ENCODE results near the gene B9D2. TPM values are rescaled to one million over a fixed set of nuclear protein-coding genes. Genes with fewer than 3 reads are reported as not detected.

B9D2 gene
- total RNA-seq, 1 donor from 2014 or later, result 10.7 TPM

DNA sequence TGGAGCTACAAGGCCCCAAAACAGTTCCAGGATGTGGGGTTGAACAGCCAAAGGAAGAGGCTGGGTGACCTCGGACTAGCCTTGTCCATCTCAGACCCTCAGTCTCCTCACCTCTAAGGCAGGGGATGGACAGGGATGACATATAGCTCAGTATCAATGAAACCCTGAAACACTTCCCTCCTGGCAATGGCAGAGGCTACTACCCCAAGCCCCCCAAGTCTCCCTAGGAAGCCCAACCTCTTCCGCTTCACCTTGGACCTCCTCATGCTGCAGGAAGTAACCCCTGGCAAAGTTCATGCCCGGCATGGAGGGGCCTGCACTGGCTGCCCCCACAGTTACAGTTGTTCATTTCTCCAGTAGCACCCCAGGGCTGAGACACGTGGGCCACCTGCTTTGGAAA lies 43.4 kb downstream of the B9D2 start:
- peaks cover 26% of the 10 kb centered on the region for H3K4me1 Mint-ChIP-seq (ENCODE audit: low read depth)
- H3K27ac Mint-ChIP-seq, result no peak overlapping the region
- H3K9me3 Mint-ChIP-seq (ENCODE audit: low read depth), result no peaks in the 10 kb centered on the region
- DNase-seq (ENCODE audit: low spot score, unreplicated experiment), result no peak
- H3K27me3 Mint-ChIP-seq, result no peaks in the 10 kb centered on the region
- TF ChIP-seq CTCF (IDR thresholded peaks at IDR 0.05; ENCODE audit: unreplicated experiment), result no peak
- no peak overlapping the region for H3K4me3 Mint-ChIP-seq (ENCODE audit: low read depth)
- peaks cover 22% of the 10 kb centered on the region for H3K36me3 Mint-ChIP-seq (ENCODE audit: insufficient read depth)

GRCh38 chr19:41320185-41320518 lies 43.8 kb downstream of the B9D2 start:
- Mint-ChIP-seq H3K4me1 (ENCODE audit: low read depth) (peaks cover 22% of the 10 kb centered on the region), H3K9me3 (ENCODE audit: low read depth) (no peaks in the 10 kb centered on the region), H3K4me3 (ENCODE audit: low read depth) (no peak overlapping the region), H3K27me3 (no peaks in the 10 kb centered on the region), H3K27ac (no peak overlapping the region), H3K36me3 (ENCODE audit: insufficient read depth) (peaks cover 22% of the 10 kb centered on the region)
- DNase-seq (ENCODE audit: low spot score, unreplicated experiment), result no peak
- no peak for TF ChIP-seq CTCF (IDR thresholded peaks at IDR 0.05; ENCODE audit: unreplicated experiment)

DNA sequence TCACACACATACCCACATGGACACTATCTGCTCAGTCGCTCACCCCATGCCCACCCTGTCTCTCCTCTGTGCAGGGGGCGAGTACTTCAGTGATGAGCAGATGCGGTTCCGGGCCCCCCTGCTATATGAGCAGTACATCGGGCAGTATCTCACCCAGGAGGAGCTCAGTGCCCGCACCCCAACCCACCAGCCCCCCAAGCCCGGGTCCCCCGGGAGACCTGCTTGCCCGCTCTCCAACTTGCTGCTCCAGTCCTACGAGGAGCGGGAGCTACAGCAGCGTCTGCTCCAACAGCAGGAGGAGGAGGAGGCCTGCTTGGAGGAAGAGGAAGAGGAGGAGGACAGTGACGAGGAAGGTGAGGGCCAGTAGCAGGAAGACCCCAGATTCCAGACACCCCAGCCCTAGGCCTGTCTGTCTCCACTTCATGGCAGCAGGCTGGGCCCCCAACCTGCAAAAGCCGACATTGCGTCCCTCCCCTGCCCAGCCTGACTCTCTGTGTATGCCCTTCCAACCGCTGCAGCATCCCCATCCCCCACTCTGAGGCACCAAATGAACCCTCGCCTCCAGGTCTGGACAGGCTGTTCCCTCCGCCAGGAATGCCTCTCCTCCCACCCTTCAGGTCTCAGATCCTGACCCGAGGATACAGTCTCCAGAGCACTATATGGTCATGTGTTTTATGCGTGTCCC lies 44.3 kb downstream of the B9D2 start:
- H3K27ac Mint-ChIP-seq, result no peak overlapping the region
- H3K27me3 Mint-ChIP-seq, result no peaks in the 10 kb centered on the region
- TF ChIP-seq CTCF (IDR thresholded peaks at IDR 0.05; ENCODE audit: unreplicated experiment), result no peak
- H3K9me3 Mint-ChIP-seq (ENCODE audit: low read depth), result no peaks in the 10 kb centered on the region
- H3K4me3 Mint-ChIP-seq (ENCODE audit: low read depth), result no peak overlapping the region
- peaks cover 19% of the 10 kb centered on the region for H3K4me1 Mint-ChIP-seq (ENCODE audit: low read depth)
- DNase-seq (ENCODE audit: low spot score, unreplicated experiment), result no peak
- H3K36me3 Mint-ChIP-seq (ENCODE audit: insufficient read depth), result peaks cover 22% of the 10 kb centered on the region

DNA sequence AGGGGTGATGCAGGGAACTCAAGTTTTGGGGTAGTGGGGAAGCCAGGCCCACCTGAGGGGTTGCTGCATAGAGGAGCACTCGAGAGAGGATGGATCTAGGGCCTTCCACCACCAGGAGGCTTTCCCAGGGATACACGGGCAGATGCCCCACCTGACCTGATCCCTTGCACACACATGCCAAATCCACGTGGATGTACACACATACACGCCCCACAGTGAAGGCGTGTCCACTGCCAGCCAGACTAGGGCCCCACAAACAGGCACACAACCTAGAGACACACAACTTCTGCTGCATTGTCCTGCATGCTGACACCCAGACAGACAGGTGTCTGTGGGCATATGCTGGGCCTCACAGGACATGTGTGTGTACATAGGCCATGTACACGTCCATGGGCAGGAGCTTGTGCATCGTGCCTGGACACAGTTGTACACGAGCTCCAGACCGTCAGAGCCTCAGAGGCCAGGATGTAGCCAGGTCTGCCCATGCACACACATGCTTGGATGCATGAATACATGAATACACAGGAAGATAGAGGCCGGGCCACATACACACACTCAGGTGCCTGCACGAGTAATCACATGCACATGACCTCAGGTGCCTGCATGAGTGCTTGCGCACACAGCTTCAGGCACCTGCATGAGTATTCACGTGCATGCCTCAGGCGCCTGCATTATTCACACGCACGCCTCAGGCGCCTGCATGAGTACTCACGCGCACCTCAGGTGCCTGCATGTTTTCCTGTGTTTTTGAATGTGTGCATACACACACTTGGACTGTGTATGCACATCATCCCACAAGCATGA lies 45.1 kb downstream of the B9D2 start:
- Mint-ChIP-seq H3K27ac (no peak overlapping the region), H3K36me3 (ENCODE audit: insufficient read depth) (peaks cover 22% of the 10 kb centered on the region), H3K27me3 (no peaks in the 10 kb centered on the region), H3K4me3 (ENCODE audit: low read depth) (no peak overlapping the region), H3K4me1 (ENCODE audit: low read depth) (peaks cover 11% of the 10 kb centered on the region), H3K9me3 (ENCODE audit: low read depth) (no peaks in the 10 kb centered on the region)
- DNase-seq (ENCODE audit: low spot score, unreplicated experiment), result no peak
- no peak for TF ChIP-seq CTCF (IDR thresholded peaks at IDR 0.05; ENCODE audit: unreplicated experiment)

DNA sequence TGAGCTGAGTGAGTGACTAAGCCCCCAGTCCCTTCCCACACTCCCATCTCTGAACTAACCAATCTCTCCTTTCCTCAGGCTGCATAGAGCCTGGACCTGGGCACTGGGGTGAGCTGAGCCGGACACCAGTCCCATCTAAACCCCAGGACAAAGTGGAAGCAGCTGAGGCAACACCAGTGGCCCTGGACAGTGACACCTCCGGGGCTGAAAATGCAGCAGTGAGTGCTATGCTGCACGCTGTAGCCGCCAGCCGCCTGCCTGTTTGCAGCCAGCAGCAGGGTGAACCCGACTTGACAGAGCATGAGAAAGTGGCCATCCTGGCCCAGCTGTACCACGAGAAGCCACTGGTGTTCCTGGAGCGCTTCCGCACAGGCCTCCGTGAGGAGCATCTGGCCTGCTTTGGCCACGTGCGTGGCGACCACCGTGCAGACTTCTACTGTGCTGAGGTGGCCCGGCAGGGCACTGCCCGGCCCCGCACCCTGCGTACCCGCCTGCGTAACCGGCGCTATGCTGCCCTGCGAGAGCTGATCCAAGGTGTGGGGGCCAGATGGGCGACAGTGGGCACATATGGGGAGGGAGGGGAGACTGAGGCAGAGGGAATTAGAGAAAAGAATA lies 47.5 kb downstream of the B9D2 start:
- Mint-ChIP-seq H3K36me3 (ENCODE audit: insufficient read depth) (peaks cover 26% of the 10 kb centered on the region), H3K27me3 (no peaks in the 10 kb centered on the region), H3K9me3 (ENCODE audit: low read depth) (no peaks in the 10 kb centered on the region), H3K4me1 (ENCODE audit: low read depth) (peaks cover 4% of the 10 kb centered on the region), H3K4me3 (ENCODE audit: low read depth) (no peak overlapping the region), H3K27ac (no peak overlapping the region)
- no peak for TF ChIP-seq CTCF (IDR thresholded peaks at IDR 0.05; ENCODE audit: unreplicated experiment)
- no peak for DNase-seq (ENCODE audit: low spot score, unreplicated experiment)

All from progenitor cell of endocrine pancreas (in vitro differentiated cells).